Measurements from ENCODE around the gene ELSPBP1. TPM values are rescaled to one million over a fixed set of nuclear protein-coding genes. Genes with fewer than 3 reads are reported as not detected.

ELSPBP1 gene
- total RNA-seq, 1 experiment from 2014 or later: not detected

GRCh38 chr19:48060381-48060780 lies 65.9 kb downstream of the ELSPBP1 start:
- ATAC-seq (no peak), DNase-seq (ENCODE audit: low read depth, low spot score) (no peak)
- Histone ChIP-seq H3K79me2 (ENCODE audit: insufficient read depth, low read length) (no peaks in the 10 kb centered on the region), H3K9me3 (ENCODE audit: control insufficient read depth in 1 of 2, insufficient read depth in 1 of 2, low read depth in 1 of 2, low read length in 2 of 2) (no peaks in the 10 kb centered on the region), H2AFZ (ENCODE audit: low read depth, low read length, poor library complexity, severe bottlenecking) (no peak overlapping the region), H3K27me3 (ENCODE audit: insufficient read depth, low read length) (no peaks in the 10 kb centered on the region), H3K36me3 (ENCODE audit: control insufficient read depth in 1 of 2, insufficient read depth in 2 of 2, low read length in 2 of 2) (no peaks in the 10 kb centered on the region), H3K4me3 (replicated peaks in 1 of 2; ENCODE audit: low read depth in 1 of 2, low read length in 2 of 2) (no peak overlapping the region), H3K27ac (ENCODE audit: low read depth, low read length) (no peak overlapping the region), H4K20me1 (ENCODE audit: insufficient read depth) (no peaks in the 10 kb centered on the region), H3K9ac (ENCODE audit: low read length) (no peak overlapping the region), H3K4me2 (ENCODE audit: low read length) (no peak overlapping the region), H3K9me2 (ENCODE audit: insufficient read depth) (no peaks in the 10 kb centered on the region), H3K4me1 (ENCODE audit: control insufficient read depth in 1 of 2, insufficient read depth in 2 of 2, low read length in 2 of 2) (no peaks in the 10 kb centered on the region)
- ChIA-PET POLR2A (no interaction called here), RAD21 (ENCODE audit: low non-redundant PET in 1 of 2, low total read pairs in 2 of 2, uncharacterized antibody in 2 of 2, unreplicated experiment in 2 of 2) (no interaction called here), CTCF (no interaction called here)
- intact Hi-C loops (cut with micrococcal nuclease): no loop called here
- no TSS peak for BruUV-seq (replicated peaks)
- TF ChIP-seq REST (IDR thresholded peaks at IDR 0.05; ENCODE audit: low read depth): no peak
- no peak for TF ChIP-seq ZNF274 (IDR thresholded peaks at IDR 0.05; ENCODE audit: low read depth, low read length)
- no peak for TF ChIP-seq POLR2AphosphoS5 (IDR thresholded peaks at IDR 0.05; ENCODE audit: low read depth, low read length)
- TF ChIP-seq JUND (IDR thresholded peaks at IDR 0.05): no peak

All from HCT116 (cell line).